HepG2 (cell line): ENCODE measurements around the gene DNMT3B. TPM values are rescaled to one million over a fixed set of nuclear protein-coding genes. Genes with fewer than 3 reads are reported as not detected.

Source experiments
- BRD4 ChIP-seq: sonication (generic); formaldehyde crosslinking; IDR thresholded peaks from 2 replicates; pipeline ENCODE4 v1.4.0; 2020; ENCODE audit warnings: missing genetic modification reagents
- ELF4 ChIP-seq: sonication (generic); formaldehyde crosslinking; IDR thresholded peaks from 2 replicates; pipeline ENCODE4 v1.5.0; 2020; ENCODE audit warnings: missing genetic modification reagents, mild to moderate bottlenecking, moderate library complexity, borderline replicate concordance
- HNF4G ChIP-seq, 2 experiments: sonication (generic) in 1 of 2; formaldehyde crosslinking in 1 of 2; IDR thresholded peaks; 2 replicates each; pipeline versions ENCODE4 v1.4.0 to v1.6.1; 2011 to 2020; ENCODE audit warnings: borderline replicate concordance in 2 of 2, low read depth in 2 of 2, mild to moderate bottlenecking in 2 of 2, low read length in 1 of 2, missing genetic modification reagents in 1 of 2, moderate library complexity in 1 of 2
- HOXA5 ChIP-seq: sonication (generic); formaldehyde crosslinking; IDR thresholded peaks from 2 replicates; pipeline ENCODE4 v1.4.0; 2020; ENCODE audit warnings: missing genetic modification reagents
- RARA ChIP-seq: IDR thresholded peaks from 2 replicates; pipeline ENCODE4 v1.6.1; 2016; ENCODE audit warnings: missing genetic modification reagents, missing compliant biosample characterization
- ZNF441 ChIP-seq: sonication (generic); formaldehyde crosslinking; IDR thresholded peaks from 2 replicates; pipeline ENCODE4 v1.7.0; 2021; ENCODE audit warnings: missing genetic modification reagents, borderline replicate concordance
- ZNF550 ChIP-seq: sonication (generic); formaldehyde crosslinking; IDR thresholded peaks from 2 replicates; pipeline ENCODE4 v1.4.0; 2020; ENCODE audit warnings: mild to moderate bottlenecking, missing genetic modification reagents, borderline replicate concordance
- polyA plus RNA-seq, 8 experiments: library from polyadenylated mRNA; depleted of rRNA in 3 of 8; stranded (reverse) in 7 of 8; unstranded in 1 of 8; fragments of >200 nt; fragmentation: Illumina TruSeq in 4 of 8; extraction: Trizol in 4 of 8; gene quantifications; 2 replicates each; pipeline versions ENCODE4 v1.2.1 to v1.2.3, GENCODE V29; 2011 to 2016; ENCODE audit warnings: low read depth in 4 of 8, missing spikeins in 1 of 8, mixed read lengths in 1 of 8; ENCODE audit not compliant: insufficient read depth in 1 of 8
- total RNA-seq, 5 experiments: library from RNA; depleted of rRNA; stranded (reverse); fragments of >200 nt; fragmentation: Illumina TruSeq; extraction: Trizol; gene quantifications; 2 replicates each; pipeline ENCODE4 v1.2.3, GENCODE V29; 2016; ENCODE audit warnings: low read depth in 1 of 5
- TF ChIP-seq, protein P1 (sequence below): sonication (generic); formaldehyde crosslinking; IDR thresholded peaks from 2 replicates; pipeline ENCODE4 v1.5.1; 2020; ENCODE audit warnings: mild to moderate bottlenecking, missing genetic modification reagents, borderline replicate concordance
- TF ChIP-seq, protein P2 (sequence below): sonication (generic); formaldehyde crosslinking; IDR thresholded peaks from 2 replicates; pipeline ENCODE4 v1.5.0; 2020; ENCODE audit warnings: mild to moderate bottlenecking, missing genetic modification reagents, borderline replicate concordance
- TF ChIP-seq, protein P3 (sequence below): sonication (generic); formaldehyde crosslinking; IDR thresholded peaks from 2 replicates; pipeline ENCODE4 v1.9.0; 2022; ENCODE audit warnings: missing genetic modification reagents, mild to moderate bottlenecking, borderline replicate concordance
- TF ChIP-seq, protein P4 (sequence below): sonication (generic); formaldehyde crosslinking; IDR thresholded peaks from 2 replicates; pipeline ENCODE4 v1.4.0; 2020; ENCODE audit warnings: missing genetic modification reagents
- TF ChIP-seq, protein P5 (sequence below): sonication (generic); formaldehyde crosslinking; IDR thresholded peaks from 2 replicates; pipeline ENCODE4 v1.4.0; 2020; ENCODE audit warnings: missing genetic modification reagents

DNMT3B gene
- total and polyA plus RNA-seq, 2 of the 13 experiments (the other 11 are each of a cell fraction or from before 2014, with no cell fraction given): 3.8 to 13.9 TPM

DNA sequence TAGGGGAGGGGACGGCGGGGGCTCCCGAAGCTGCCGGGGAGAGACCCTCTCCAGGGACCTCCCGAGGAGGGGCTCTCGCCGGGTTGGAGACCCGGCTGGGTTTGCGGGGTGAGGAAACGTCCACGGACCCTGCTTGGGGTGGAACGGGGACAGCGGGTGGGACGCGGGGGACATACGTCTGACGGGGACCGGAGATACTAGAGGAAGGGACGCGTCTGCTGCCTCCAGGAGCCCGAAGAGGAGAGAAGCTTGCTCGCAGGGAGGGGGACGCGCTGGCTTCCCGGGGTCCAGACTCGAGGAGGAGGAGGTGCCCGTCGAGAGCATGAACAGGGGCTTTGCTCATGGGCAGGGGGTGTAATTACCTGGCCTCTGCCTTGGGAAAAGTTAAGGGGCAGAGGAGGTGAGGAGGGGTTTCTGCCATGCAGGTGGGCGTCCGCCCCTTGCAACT lies 593 bp downstream of the DNMT3B start (continued):
- TF ChIP-seq, protein P1, sequence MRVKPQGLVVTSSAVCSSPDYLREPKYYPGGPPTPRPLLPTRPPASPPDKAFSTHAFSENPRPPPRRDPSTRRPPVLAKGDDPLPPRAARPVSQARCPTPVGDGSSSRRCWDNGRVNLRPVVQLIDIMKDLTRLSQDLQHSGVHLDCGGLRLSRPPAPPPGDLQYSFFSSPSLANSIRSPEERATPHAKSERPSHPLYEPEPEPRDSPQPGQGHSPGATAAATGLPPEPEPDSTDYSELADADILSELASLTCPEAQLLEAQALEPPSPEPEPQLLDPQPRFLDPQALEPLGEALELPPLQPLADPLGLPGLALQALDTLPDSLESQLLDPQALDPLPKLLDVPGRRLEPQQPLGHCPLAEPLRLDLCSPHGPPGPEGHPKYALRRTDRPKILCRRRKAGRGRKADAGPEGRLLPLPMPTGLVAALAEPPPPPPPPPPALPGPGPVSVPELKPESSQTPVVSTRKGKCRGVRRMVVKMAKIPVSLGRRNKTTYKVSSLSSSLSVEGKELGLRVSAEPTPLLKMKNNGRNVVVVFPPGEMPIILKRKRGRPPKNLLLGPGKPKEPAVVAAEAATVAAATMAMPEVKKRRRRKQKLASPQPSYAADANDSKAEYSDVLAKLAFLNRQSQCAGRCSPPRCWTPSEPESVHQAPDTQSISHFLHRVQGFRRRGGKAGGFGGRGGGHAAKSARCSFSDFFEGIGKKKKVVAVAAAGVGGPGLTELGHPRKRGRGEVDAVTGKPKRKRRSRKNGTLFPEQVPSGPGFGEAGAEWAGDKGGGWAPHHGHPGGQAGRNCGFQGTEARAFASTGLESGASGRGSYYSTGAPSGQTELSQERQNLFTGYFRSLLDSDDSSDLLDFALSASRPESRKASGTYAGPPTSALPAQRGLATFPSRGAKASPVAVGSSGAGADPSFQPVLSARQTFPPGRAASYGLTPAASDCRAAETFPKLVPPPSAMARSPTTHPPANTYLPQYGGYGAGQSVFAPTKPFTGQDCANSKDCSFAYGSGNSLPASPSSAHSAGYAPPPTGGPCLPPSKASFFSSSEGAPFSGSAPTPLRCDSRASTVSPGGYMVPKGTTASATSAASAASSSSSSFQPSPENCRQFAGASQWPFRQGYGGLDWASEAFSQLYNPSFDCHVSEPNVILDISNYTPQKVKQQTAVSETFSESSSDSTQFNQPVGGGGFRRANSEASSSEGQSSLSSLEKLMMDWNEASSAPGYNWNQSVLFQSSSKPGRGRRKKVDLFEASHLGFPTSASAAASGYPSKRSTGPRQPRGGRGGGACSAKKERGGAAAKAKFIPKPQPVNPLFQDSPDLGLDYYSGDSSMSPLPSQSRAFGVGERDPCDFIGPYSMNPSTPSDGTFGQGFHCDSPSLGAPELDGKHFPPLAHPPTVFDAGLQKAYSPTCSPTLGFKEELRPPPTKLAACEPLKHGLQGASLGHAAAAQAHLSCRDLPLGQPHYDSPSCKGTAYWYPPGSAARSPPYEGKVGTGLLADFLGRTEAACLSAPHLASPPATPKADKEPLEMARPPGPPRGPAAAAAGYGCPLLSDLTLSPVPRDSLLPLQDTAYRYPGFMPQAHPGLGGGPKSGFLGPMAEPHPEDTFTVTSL: no peak
- TF ChIP-seq, protein P2, sequence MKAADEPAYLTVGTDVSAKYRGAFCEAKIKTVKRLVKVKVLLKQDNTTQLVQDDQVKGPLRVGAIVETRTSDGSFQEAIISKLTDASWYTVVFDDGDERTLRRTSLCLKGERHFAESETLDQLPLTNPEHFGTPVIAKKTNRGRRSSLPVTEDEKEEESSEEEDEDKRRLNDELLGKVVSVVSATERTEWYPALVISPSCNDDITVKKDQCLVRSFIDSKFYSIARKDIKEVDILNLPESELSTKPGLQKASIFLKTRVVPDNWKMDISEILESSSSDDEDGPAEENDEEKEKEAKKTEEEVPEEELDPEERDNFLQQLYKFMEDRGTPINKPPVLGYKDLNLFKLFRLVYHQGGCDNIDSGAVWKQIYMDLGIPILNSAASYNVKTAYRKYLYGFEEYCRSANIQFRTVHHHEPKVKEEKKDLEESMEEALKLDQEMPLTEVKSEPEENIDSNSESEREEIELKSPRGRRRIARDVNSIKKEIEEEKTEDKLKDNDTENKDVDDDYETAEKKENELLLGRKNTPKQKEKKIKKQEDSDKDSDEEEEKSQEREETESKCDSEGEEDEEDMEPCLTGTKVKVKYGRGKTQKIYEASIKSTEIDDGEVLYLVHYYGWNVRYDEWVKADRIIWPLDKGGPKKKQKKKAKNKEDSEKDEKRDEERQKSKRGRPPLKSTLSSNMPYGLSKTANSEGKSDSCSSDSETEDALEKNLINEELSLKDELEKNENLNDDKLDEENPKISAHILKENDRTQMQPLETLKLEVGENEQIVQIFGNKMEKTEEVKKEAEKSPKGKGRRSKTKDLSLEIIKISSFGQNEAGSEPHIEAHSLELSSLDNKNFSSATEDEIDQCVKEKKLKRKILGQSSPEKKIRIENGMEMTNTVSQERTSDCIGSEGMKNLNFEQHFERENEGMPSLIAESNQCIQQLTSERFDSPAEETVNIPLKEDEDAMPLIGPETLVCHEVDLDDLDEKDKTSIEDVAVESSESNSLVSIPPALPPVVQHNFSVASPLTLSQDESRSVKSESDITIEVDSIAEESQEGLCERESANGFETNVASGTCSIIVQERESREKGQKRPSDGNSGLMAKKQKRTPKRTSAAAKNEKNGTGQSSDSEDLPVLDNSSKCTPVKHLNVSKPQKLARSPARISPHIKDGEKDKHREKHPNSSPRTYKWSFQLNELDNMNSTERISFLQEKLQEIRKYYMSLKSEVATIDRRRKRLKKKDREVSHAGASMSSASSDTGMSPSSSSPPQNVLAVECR (CRISPR knock-in tag): peak; percentile 64
- TF ChIP-seq ELF4 (CRISPR knock-in tag) (no peak), RARA (CRISPR knock-in tag) (no peak), ZNF550 (no peak), ZNF441 (CRISPR knock-in tag) (peak; percentile 37; the same call in 1 of the 2 replicates), HNF4G (IDR thresholded peaks at IDR 0.05; ENCODE audit: borderline replicate concordance, low read depth, low read length) (no peak), HNF4G (CRISPR knock-in tag; IDR thresholded peaks at IDR 0.05; ENCODE audit: borderline replicate concordance, low read depth) (0 out of 2 replicates have a peak, but pooled peaks have one; percentile 11), BRD4 (CRISPR knock-in tag) (no peak), HOXA5 (peak; percentile 2; the same call in 1 of the 2 replicates)
- TF ChIP-seq, protein P3, sequence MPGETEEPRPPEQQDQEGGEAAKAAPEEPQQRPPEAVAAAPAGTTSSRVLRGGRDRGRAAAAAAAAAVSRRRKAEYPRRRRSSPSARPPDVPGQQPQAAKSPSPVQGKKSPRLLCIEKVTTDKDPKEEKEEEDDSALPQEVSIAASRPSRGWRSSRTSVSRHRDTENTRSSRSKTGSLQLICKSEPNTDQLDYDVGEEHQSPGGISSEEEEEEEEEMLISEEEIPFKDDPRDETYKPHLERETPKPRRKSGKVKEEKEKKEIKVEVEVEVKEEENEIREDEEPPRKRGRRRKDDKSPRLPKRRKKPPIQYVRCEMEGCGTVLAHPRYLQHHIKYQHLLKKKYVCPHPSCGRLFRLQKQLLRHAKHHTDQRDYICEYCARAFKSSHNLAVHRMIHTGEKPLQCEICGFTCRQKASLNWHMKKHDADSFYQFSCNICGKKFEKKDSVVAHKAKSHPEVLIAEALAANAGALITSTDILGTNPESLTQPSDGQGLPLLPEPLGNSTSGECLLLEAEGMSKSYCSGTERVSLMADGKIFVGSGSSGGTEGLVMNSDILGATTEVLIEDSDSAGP: 0 out of 2 replicates have a peak, but pooled peaks have one; percentile 83
- TF ChIP-seq, protein P4, sequence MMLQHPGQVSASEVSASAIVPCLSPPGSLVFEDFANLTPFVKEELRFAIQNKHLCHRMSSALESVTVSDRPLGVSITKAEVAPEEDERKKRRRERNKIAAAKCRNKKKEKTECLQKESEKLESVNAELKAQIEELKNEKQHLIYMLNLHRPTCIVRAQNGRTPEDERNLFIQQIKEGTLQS (CRISPR knock-in tag): 0 out of 2 replicates have a peak, but pooled peaks have one; percentile 4
- TF ChIP-seq, protein P5, sequence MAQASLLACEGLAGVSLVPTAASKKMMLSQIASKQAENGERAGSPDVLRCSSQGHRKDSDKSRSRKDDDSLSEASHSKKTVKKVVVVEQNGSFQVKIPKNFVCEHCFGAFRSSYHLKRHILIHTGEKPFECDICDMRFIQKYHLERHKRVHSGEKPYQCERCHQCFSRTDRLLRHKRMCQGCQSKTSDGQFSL: no peak
